Calu3 (cell line): Measurements from ENCODE around the gene CSF1R. TPM values are rescaled to one million over a fixed set of nuclear protein-coding genes. Genes with fewer than 3 reads are reported as not detected.
A peak's percentile ranks its signal among the peaks of the same experiment; 100 is the strongest.

Experiments used
- Bru-seq: library from RNA; stranded (reverse); fragments of 400-500 nt; gene quantifications from one replicate; lab custom pipeline; 2021; lab: Mats Ljungman, UMichigan
- BruChase-seq, 2 experiments: library from RNA; stranded (reverse); fragments of 400-500 nt; gene quantifications; one replicate each; lab custom pipeline; 2021; lab: Mats Ljungman, UMichigan
- BruUV-seq: library from RNA; stranded (reverse); fragments of 400-500 nt; replicated peaks from 2 replicates; lab custom pipeline; 2021; lab: Mats Ljungman, UMichigan
- CTCF ChIA-PET: fragments of 300-600 bp; sonication (Branson Sonifier 250); formaldehyde crosslinking; loops from one replicate; lab custom pipeline; 2022; ENCODE audit warnings: antibody characterized with exemption; lab: Charles Lee
- DNase-seq: peaks from one replicate; pipeline ENCODE4 v3.0.0; 2022
- H3K27ac Mint-ChIP-seq: one replicate; pipeline ENCODE4 v1.8.0; 2022; ENCODE audit warnings: mixed read lengths; ENCODE audit not compliant: unreplicated experiment
- H3K27me3 Mint-ChIP-seq: one replicate; pipeline ENCODE4 v1.8.0; 2022; ENCODE audit warnings: mixed read lengths; ENCODE audit not compliant: unreplicated experiment
- H3K36me3 Mint-ChIP-seq: one replicate; pipeline ENCODE4 v1.8.0; 2022; ENCODE audit warnings: mild to moderate bottlenecking, moderate library complexity, mixed read lengths; ENCODE audit not compliant: insufficient read depth, unreplicated experiment
- H3K4me1 Mint-ChIP-seq: one replicate; pipeline ENCODE4 v1.8.0; 2022; ENCODE audit warnings: mild to moderate bottlenecking, low read depth, mixed read lengths; ENCODE audit not compliant: unreplicated experiment
- H3K4me3 Mint-ChIP-seq: one replicate; pipeline ENCODE4 v1.8.0; 2022; ENCODE audit warnings: mild to moderate bottlenecking, low read depth, moderate library complexity, mixed read lengths; ENCODE audit not compliant: unreplicated experiment
- H3K9me3 Mint-ChIP-seq: one replicate; pipeline ENCODE4 v1.8.0; 2022; ENCODE audit warnings: low read depth, mixed read lengths; ENCODE audit not compliant: unreplicated experiment
- CTCF ChIP-seq: fragments of 200-600 bp; IDR thresholded peaks from one replicate; pipeline ENCODE4 v1.8.0; 2022; ENCODE audit warnings: antibody characterized with exemption; ENCODE audit not compliant: unreplicated experiment
- intact Hi-C: fragments of 100-400 bp; cut with micrococcal nuclease; formaldehyde crosslinking; loops from one replicate; pipeline ENCODE4 v1.10.0; 2022; ENCODE audit not compliant: unreplicated experiment
- long read RNA-seq: library from polyadenylated mRNA; stranded (forward); transcript quantifications from one replicate; pipeline ENCODE4 v2.0.0, GENCODE V29; 2022
- total RNA-seq: library from RNA; stranded (reverse); gene quantifications from 2 replicates; pipeline ENCODE4 v1.2.3, GENCODE V29; 2022

The CSF1R gene
- total RNA-seq = not detected in 2 replicates
- Bru-seq, nascent RNA = percentile 3 among the genes with signal in this experiment
- BruChase-seq, experiment 1, labeled RNA remaining after a 6-hour chase = not detected
- BruChase-seq, experiment 2, labeled RNA remaining after a 2-hour chase = percentile 3 among the genes with signal in this experiment
- long read RNA-seq = 0 reads

GRCh38 chr5:150085950-150086715 lies at the start of gene CSF1R:
Gene CSF1R (minus strand): TSS chr5:150086554. CDS start chr5:150086427, 127 bp downstream.
- Mint-ChIP-seq H3K4me3 (no peak within 1 kb of the TSS), H3K27me3 (peaks cover 62% of the 10 kb centered on the region), H3K36me3 (no peaks in the 10 kb centered on the region), H3K27ac (no peak within 1 kb of the TSS), H3K9me3 (no peaks in the 10 kb centered on the region), H3K4me1 (no peaks in the 10 kb centered on the region)
- CTCF ChIA-PET = no interaction called here
- BruUV-seq = no TSS peak
- no peak for TF ChIP-seq CTCF
- intact Hi-C loops = no loop called here
- DNase-seq = no peak

- no peaks in the 10 kb centered on the region for H3K36me3 Mint-ChIP-seq
- no peak overlapping the region for H3K4me3 Mint-ChIP-seq
- no TSS peak for BruUV-seq
- TF ChIP-seq CTCF = no peak
- no peak overlapping the region for H3K27ac Mint-ChIP-seq
- peaks cover 67% of the 10 kb centered on the region for H3K27me3 Mint-ChIP-seq
- intact Hi-C loops = no loop called here
- H3K9me3 Mint-ChIP-seq = no peaks in the 10 kb centered on the region
- peaks cover 7% of the 10 kb centered on the region for H3K4me1 Mint-ChIP-seq
- CTCF ChIA-PET = interaction anchor here (0.5 to 1.9 kb wide), 4 partner anchors 10 to 327 kb away, joined by 3 to 6 read pairs (median 4); no protein-coding TSS in a partner anchor
- no peak for DNase-seq
Observed at GRCh38 chr5:150135557-150136304, 49.4 kb upstream of the CSF1R start.

GRCh38 chr5:150134198-150134588 lies 47.8 kb upstream of the CSF1R start:
- intact Hi-C loops = no loop called here
- Mint-ChIP-seq H3K9me3 (no peaks in the 10 kb centered on the region), H3K4me3 (no peak overlapping the region), H3K36me3 (no peaks in the 10 kb centered on the region), H3K27me3 (peaks cover 57% of the 10 kb centered on the region), H3K27ac (no peak overlapping the region), H3K4me1 (peaks cover 15% of the 10 kb centered on the region)
- no peak for DNase-seq
- BruUV-seq = no TSS peak
- CTCF ChIA-PET = interaction anchor here (0.9 to 1.9 kb wide), 2 partner anchors 13 to 44 kb away, joined by 3 to 4 read pairs; no protein-coding TSS in a partner anchor
- no peak for TF ChIP-seq CTCF

GRCh38 chr5:150133581-150134197 lies 47.3 kb upstream of the CSF1R start:
- CTCF ChIA-PET = no interaction called here
- intact Hi-C loops = no loop called here
- H3K4me3 Mint-ChIP-seq = no peak overlapping the region
- peaks cover 54% of the 10 kb centered on the region for H3K27me3 Mint-ChIP-seq
- BruUV-seq = no TSS peak
- H3K4me1 Mint-ChIP-seq = peaks cover 15% of the 10 kb centered on the region
- TF ChIP-seq CTCF = no peak
- H3K27ac Mint-ChIP-seq = no peak overlapping the region
- no peak for DNase-seq
- no peaks in the 10 kb centered on the region for H3K36me3 Mint-ChIP-seq
- no peaks in the 10 kb centered on the region for H3K9me3 Mint-ChIP-seq
